ENCODE measurements around the gene PXDN. TPM values are rescaled to one million over a fixed set of nuclear protein-coding genes. Genes with fewer than 3 reads are reported as not detected.

PXDN gene
- total and polyA plus RNA-seq, 2 of the 4 experiments (the other 2 are of a cell fraction): 153 to 332 TPM

DNA sequence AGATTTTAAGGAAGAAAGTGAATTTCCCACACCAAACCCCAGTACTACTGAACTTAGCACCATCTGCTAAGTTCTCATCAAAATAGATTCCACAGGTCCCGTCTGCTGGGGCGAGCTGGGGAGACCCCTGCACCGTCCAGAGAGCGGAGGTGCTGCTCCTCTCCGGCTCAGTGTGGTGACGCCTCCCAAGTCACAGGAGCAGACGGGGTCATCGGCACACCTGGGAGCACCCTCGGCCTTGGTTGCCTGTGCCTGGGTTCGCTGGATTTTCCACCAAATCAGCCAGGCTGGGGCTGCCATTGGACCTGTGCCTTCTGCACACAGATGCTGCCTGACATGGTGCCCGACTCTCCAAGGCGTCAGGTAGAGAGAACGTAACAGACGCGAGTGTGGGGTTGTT is 141.3 kb downstream of the PXDN start:
- Histone ChIP-seq H2BK15ac (ENCODE audit: low read depth, low read length) (no peak overlapping the region), H4K91ac (ENCODE audit: insufficient read depth, low read depth, low read length) (0 out of 2 replicates have a peak overlapping the region, but pooled peaks have one; percentile 35), H3K9me3 (ENCODE audit: control insufficient read depth, insufficient read depth, low read length) (no peaks in the 10 kb centered on the region), H4K20me1 (ENCODE audit: insufficient read depth, low read length) (no peaks in the 10 kb centered on the region; the same call in 1 of the 2 replicates), H3K56ac (ENCODE audit: extremely low read depth, insufficient read depth, low read length) (no peak overlapping the region), H3K4me3 (ENCODE audit: insufficient read depth, low read depth, low read length) (no peak overlapping the region), H3K18ac (ENCODE audit: low read depth, low read length) (no peak overlapping the region), H3K27ac (ENCODE audit: insufficient read depth, low read length) (no peak overlapping the region), H3K4me1 (ENCODE audit: control insufficient read depth, insufficient read depth, low read length) (peaks cover 38% of the 10 kb centered on the region), H3K4ac (ENCODE audit: low read depth, low read length) (no peak overlapping the region; the same call in 1 of the 2 replicates), H2BK120ac (ENCODE audit: low read depth, low read length) (peak overlapping the region; percentile 32; the same call in 1 of the 2 replicates), H4K5ac (ENCODE audit: low read depth, low read length) (no peak overlapping the region), H2AK5ac (ENCODE audit: low read depth, low read length) (peak overlapping the region; percentile 17; the same call in 1 of the 2 replicates), H3K9ac (ENCODE audit: low read depth, low read length) (no peak overlapping the region), H2BK20ac (ENCODE audit: low read depth, low read length) (no peak overlapping the region), H3K9me1 (ENCODE audit: insufficient read depth, low read length) (peaks cover 26% of the 10 kb centered on the region), H2AFZ (replicated peaks; ENCODE audit: low read length, poor library complexity) (peak overlapping the region; percentile 13), H4K8ac (ENCODE audit: low read depth in 2 of 2, low read length in 2 of 2) (no peak overlapping the region), H2BK5ac (ENCODE audit: low read depth, low read length, poor library complexity, severe bottlenecking) (no peak overlapping the region), H3K36me3 (ENCODE audit: control insufficient read depth, insufficient read depth, low read length) (no peaks in the 10 kb centered on the region), H2AK9ac (replicated peaks; ENCODE audit: low read depth, low read length, poor library complexity) (peak overlapping the region; percentile 12), H3K27me3 (ENCODE audit: control insufficient read depth, insufficient read depth, low read length) (no peaks in the 10 kb centered on the region), H3K23ac (ENCODE audit: low read depth, low read length) (no peak overlapping the region), H3K79me1 (ENCODE audit: low read depth in 1 of 2, low read length in 2 of 2) (no peaks in the 10 kb centered on the region), H3K14ac (replicated peaks; ENCODE audit: low read depth, low read length) (no peak overlapping the region), H3K4me2 (ENCODE audit: low read depth, low read length) (no peak overlapping the region)
- in situ Hi-C loops (cut with MboI; ENCODE audit: low sequenced_read_pairs): no loop called here
- DNase-seq: no peak
- WGBS, 2 experiments (ENCODE audit: extremely low coverage in 2 of 2, insufficient read length in 1 of 2): 100% methylated on average over 8 of the region's 15 CpGs; no CpG with 5 or more reads in 1 of the 2 experiments
- BruUV-seq (replicated peaks): no TSS peak
- ChIA-PET CTCF (no interaction called here), POLR2A (ENCODE audit: unreplicated experiment) (no interaction called here)
- no peak for ATAC-seq (ENCODE audit: low read depth)
- dilution Hi-C loops (cut with HindIII; ENCODE audit: low sequenced_read_pairs, unreplicated experiment): no loop called here
- intact Hi-C loops (cut with micrococcal nuclease): no loop called here
- no peak for TF ChIP-seq RFX5 (IDR thresholded peaks at IDR 0.05; ENCODE audit: low read depth, low read length)
- TF ChIP-seq, protein P1, sequence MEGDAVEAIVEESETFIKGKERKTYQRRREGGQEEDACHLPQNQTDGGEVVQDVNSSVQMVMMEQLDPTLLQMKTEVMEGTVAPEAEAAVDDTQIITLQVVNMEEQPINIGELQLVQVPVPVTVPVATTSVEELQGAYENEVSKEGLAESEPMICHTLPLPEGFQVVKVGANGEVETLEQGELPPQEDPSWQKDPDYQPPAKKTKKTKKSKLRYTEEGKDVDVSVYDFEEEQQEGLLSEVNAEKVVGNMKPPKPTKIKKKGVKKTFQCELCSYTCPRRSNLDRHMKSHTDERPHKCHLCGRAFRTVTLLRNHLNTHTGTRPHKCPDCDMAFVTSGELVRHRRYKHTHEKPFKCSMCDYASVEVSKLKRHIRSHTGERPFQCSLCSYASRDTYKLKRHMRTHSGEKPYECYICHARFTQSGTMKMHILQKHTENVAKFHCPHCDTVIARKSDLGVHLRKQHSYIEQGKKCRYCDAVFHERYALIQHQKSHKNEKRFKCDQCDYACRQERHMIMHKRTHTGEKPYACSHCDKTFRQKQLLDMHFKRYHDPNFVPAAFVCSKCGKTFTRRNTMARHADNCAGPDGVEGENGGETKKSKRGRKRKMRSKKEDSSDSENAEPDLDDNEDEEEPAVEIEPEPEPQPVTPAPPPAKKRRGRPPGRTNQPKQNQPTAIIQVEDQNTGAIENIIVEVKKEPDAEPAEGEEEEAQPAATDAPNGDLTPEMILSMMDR (conservative IDR thresholded peaks at IDR 0.05; ENCODE audit: low read depth, low read length): no peak
- TF ChIP-seq, protein P2, sequence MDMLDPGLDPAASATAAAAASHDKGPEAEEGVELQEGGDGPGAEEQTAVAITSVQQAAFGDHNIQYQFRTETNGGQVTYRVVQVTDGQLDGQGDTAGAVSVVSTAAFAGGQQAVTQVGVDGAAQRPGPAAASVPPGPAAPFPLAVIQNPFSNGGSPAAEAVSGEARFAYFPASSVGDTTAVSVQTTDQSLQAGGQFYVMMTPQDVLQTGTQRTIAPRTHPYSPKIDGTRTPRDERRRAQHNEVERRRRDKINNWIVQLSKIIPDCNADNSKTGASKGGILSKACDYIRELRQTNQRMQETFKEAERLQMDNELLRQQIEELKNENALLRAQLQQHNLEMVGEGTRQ (IDR thresholded peaks at IDR 0.05; ENCODE audit: low read depth, low read length): no peak
- no peak for TF ChIP-seq FOS (IDR thresholded peaks at IDR 0.05; ENCODE audit: low read depth, low read length)
